ENCODE measurements around the gene COPA.

DNA sequence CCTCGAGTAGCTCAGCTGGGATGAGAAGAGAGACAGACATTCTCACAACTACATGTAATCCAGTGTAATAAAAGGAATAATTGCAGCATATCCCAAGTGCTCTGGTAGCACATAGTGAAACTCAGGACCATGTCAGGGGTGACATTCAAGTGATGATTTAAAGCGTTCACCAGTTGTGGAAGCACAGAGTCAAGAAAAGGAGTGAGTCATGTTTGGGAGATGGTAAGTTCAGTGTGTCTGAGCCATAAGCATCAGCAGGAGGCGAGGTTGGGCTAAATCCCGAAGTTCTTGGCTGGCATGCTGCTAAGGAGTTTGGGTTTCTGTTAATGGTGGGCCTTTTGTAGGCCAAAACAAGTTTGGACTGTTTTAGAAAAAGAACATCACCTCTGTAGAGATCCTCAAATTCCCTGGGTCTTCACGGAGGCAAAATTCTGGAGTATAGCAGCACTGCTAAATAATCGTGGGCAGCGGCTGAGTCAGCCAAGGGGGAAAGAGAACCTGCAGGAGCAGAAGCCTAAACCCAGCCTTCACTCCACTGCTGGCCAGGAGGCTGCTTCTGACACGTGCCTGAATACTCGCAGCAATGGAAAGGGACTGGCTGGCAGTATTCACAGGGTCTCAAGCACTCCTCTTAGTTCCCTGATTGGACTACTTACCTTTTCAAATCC, 16.6 kb upstream of the COPA start:
- TF ChIP-seq, protein P1, sequence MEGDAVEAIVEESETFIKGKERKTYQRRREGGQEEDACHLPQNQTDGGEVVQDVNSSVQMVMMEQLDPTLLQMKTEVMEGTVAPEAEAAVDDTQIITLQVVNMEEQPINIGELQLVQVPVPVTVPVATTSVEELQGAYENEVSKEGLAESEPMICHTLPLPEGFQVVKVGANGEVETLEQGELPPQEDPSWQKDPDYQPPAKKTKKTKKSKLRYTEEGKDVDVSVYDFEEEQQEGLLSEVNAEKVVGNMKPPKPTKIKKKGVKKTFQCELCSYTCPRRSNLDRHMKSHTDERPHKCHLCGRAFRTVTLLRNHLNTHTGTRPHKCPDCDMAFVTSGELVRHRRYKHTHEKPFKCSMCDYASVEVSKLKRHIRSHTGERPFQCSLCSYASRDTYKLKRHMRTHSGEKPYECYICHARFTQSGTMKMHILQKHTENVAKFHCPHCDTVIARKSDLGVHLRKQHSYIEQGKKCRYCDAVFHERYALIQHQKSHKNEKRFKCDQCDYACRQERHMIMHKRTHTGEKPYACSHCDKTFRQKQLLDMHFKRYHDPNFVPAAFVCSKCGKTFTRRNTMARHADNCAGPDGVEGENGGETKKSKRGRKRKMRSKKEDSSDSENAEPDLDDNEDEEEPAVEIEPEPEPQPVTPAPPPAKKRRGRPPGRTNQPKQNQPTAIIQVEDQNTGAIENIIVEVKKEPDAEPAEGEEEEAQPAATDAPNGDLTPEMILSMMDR (IDR thresholded peaks at IDR 0.05; ENCODE audit: insufficient read depth, low read depth, low read length): no peak
- TF ChIP-seq EZH2 (IDR thresholded peaks at IDR 0.05; ENCODE audit: insufficient read depth, low read length): no peak
